K562 (cell line): ENCODE data around the gene MAL.

Experiments used
- BMI1 ChIP-seq: fragments of 150-350 bp; IDR thresholded peaks from 2 replicates; pipeline ENCODE4 v1.6.1; 2014; ENCODE audit warnings: low read length
- DIDO1 ChIP-seq: fragments of 450-650 bp; IDR thresholded peaks from 2 replicates; pipeline ENCODE4 v1.6.1; 2016; ENCODE audit warnings: low read depth, missing biosample characterization, missing genetic modification characterization
- HMG20A ChIP-seq: fragments of 450-650 bp; formaldehyde crosslinking; conservative IDR thresholded peaks from 2 replicates; pipeline ENCODE4 v1.4.0; 2020; ENCODE audit warnings: mild to moderate bottlenecking, mixed read lengths
- NBN ChIP-seq: fragments of 450-650 bp; IDR thresholded peaks from 2 replicates; pipeline ENCODE4 v1.6.1; 2016; ENCODE audit warnings: low read depth, mild to moderate bottlenecking
- RUNX1 ChIP-seq: sonication (generic); IDR thresholded peaks from 2 replicates; pipeline ENCODE4 v1.6.1; 2016; ENCODE audit warnings: antibody characterized with exemption, low read depth
- TF ChIP-seq, protein P1 (sequence below): fragments of 250-450 bp; sonication (Bioruptor Pico); IDR thresholded peaks from 2 replicates; pipeline ENCODE4 v1.8.0; 2021; ENCODE audit warnings: borderline replicate concordance, mild to moderate bottlenecking, moderate library complexity; ENCODE audit not compliant: poor library complexity, severe bottlenecking
- TF ChIP-seq, protein P2 (sequence below), 3 experiments: IDR thresholded peaks in 2 of 3; conservative IDR thresholded peaks in 1 of 3; 2 replicates each; pipeline ENCODE4 v1.5.1; 2011 to 2012; ENCODE audit warnings: low read length in 3 of 3, mild to moderate bottlenecking in 3 of 3, control low read depth in 2 of 3, improper control_type of control experiment in 1 of 3, inconsistent platforms in 1 of 3, low read depth in 1 of 3, mixed read lengths in 1 of 3, moderate library complexity in 1 of 3; ENCODE audit not compliant: insufficient read depth in 2 of 3
- TF ChIP-seq, protein P3 (sequence below): fragments of 450-650 bp; IDR thresholded peaks from 2 replicates; pipeline ENCODE4 v1.6.1; 2016; ENCODE audit warnings: low read depth
- TF ChIP-seq, protein P4 (sequence below): sonication (generic); formaldehyde crosslinking; IDR thresholded peaks from 2 replicates; pipeline ENCODE4 v1.8.0; 2022; ENCODE audit warnings: mild to moderate bottlenecking, missing genetic modification reagents
- TF ChIP-seq, protein P5 (sequence below), 2 experiments: fragments of 450-650 bp in 1 of 2; IDR thresholded peaks; 2 replicates each; pipeline ENCODE4 v1.6.1; 2011 to 2017; ENCODE audit warnings: low read depth in 2 of 2, antibody characterized with exemption in 1 of 2, borderline replicate concordance in 1 of 2, low read length in 1 of 2, mild to moderate bottlenecking in 1 of 2, mixed read lengths in 1 of 2; ENCODE audit not compliant: control insufficient read depth in 1 of 2

DNA sequence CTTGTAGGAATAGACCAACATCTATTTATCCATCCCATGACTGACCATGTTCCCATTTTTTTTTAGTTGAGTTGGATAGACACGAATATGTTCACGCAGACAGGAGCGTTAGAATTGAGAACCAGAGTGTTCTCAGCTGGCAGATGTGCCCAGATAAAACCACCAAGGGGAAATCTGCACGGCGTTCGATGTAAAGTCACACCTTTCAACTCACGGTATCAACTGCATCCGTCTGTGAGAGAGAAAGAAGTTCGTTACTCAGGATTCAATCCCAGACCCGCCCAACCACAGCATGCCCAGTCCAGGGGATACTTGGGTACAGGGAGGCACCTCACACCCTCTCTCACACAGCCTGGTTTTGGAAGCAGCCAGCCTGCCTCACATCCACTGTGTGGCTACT, 26.1 kb downstream of the MAL start:
- TF ChIP-seq NBN (no peak), HMG20A (CRISPR knock-in tag) (no peak), DIDO1 (tag) (no peak), BMI1 (no peak), RUNX1 (no peak)
- TF ChIP-seq, protein P1, sequence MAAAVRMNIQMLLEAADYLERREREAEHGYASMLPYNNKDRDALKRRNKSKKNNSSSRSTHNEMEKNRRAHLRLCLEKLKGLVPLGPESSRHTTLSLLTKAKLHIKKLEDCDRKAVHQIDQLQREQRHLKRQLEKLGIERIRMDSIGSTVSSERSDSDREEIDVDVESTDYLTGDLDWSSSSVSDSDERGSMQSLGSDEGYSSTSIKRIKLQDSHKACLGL (CRISPR knock-in tag) = no peak
- TF ChIP-seq, protein P2, sequence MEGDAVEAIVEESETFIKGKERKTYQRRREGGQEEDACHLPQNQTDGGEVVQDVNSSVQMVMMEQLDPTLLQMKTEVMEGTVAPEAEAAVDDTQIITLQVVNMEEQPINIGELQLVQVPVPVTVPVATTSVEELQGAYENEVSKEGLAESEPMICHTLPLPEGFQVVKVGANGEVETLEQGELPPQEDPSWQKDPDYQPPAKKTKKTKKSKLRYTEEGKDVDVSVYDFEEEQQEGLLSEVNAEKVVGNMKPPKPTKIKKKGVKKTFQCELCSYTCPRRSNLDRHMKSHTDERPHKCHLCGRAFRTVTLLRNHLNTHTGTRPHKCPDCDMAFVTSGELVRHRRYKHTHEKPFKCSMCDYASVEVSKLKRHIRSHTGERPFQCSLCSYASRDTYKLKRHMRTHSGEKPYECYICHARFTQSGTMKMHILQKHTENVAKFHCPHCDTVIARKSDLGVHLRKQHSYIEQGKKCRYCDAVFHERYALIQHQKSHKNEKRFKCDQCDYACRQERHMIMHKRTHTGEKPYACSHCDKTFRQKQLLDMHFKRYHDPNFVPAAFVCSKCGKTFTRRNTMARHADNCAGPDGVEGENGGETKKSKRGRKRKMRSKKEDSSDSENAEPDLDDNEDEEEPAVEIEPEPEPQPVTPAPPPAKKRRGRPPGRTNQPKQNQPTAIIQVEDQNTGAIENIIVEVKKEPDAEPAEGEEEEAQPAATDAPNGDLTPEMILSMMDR (IDR thresholded peaks at IDR 0.05 in 2 of 3, conservative IDR thresholded peaks at IDR 0.05 in 1 of 3; ENCODE audit: insufficient read depth in 2 of 3, low read depth in 1 of 3, low read length in 3 of 3) = no peak
- TF ChIP-seq, protein P3, sequence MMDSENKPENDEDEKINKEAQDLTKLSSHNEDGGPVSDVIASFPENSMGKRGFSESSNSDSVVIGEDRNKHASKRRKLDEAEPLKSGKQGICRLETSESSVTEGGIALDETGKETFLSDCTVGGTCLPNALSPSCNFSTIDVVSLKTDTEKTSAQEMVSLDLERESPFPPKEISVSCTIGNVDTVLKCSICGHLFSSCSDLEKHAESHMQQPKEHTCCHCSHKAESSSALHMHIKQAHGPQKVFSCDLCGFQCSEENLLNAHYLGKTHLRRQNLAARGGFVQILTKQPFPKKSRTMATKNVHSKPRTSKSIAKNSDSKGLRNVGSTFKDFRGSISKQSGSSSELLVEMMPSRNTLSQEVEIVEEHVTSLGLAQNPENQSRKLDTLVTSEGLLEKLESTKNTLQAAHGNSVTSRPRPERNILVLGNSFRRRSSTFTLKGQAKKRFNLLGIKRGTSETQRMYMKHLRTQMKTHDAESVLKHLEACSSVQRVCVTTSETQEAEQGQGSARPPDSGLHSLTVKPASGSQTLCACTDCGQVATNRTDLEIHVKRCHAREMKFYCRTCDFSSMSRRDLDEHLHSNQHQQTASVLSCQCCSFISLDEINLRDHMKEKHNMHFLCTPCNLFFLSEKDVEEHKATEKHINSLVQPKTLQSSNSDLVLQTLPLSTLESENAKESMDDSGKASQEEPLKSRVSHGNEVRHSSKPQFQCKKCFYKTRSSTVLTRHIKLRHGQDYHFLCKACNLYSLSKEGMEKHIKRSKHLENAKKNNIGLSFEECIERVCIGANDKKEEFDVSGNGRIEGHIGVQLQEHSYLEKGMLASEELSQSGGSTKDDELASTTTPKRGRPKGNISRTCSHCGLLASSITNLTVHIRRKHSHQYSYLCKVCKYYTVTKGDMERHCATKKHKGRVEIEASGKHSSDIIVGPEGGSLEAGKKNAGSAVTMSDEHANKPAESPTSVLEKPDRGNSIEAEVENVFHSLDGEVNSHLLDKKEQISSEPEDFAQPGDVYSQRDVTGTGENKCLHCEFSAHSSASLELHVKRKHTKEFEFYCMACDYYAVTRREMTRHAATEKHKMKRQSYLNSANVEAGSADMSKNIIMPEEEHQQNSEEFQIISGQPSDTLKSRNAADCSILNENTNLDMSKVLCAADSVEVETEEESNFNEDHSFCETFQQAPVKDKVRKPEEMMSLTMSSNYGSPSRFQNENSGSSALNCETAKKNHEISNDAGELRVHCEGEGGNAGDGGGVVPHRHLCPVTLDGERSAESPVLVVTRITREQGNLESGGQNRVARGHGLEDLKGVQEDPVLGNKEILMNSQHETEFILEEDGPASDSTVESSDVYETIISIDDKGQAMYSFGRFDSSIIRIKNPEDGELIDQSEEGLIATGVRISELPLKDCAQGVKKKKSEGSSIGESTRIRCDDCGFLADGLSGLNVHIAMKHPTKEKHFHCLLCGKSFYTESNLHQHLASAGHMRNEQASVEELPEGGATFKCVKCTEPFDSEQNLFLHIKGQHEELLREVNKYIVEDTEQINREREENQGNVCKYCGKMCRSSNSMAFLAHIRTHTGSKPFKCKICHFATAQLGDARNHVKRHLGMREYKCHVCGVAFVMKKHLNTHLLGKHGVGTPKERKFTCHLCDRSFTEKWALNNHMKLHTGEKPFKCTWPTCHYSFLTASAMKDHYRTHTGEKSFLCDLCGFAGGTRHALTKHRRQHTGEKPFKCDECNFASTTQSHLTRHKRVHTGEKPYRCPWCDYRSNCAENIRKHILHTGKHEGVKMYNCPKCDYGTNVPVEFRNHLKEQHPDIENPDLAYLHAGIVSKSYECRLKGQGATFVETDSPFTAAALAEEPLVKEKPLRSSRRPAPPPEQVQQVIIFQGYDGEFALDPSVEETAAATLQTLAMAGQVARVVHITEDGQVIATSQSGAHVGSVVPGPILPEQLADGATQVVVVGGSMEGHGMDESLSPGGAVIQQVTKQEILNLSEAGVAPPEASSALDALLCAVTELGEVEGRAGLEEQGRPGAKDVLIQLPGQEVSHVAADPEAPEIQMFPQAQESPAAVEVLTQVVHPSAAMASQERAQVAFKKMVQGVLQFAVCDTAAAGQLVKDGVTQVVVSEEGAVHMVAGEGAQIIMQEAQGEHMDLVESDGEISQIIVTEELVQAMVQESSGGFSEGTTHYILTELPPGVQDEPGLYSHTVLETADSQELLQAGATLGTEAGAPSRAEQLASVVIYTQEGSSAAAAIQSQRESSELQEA = no peak
- TF ChIP-seq, protein P4, sequence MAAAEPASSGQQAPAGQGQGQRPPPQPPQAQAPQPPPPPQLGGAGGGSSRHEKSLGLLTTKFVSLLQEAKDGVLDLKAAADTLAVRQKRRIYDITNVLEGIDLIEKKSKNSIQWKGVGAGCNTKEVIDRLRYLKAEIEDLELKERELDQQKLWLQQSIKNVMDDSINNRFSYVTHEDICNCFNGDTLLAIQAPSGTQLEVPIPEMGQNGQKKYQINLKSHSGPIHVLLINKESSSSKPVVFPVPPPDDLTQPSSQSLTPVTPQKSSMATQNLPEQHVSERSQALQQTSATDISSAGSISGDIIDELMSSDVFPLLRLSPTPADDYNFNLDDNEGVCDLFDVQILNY = no peak
- TF ChIP-seq, protein P5, sequence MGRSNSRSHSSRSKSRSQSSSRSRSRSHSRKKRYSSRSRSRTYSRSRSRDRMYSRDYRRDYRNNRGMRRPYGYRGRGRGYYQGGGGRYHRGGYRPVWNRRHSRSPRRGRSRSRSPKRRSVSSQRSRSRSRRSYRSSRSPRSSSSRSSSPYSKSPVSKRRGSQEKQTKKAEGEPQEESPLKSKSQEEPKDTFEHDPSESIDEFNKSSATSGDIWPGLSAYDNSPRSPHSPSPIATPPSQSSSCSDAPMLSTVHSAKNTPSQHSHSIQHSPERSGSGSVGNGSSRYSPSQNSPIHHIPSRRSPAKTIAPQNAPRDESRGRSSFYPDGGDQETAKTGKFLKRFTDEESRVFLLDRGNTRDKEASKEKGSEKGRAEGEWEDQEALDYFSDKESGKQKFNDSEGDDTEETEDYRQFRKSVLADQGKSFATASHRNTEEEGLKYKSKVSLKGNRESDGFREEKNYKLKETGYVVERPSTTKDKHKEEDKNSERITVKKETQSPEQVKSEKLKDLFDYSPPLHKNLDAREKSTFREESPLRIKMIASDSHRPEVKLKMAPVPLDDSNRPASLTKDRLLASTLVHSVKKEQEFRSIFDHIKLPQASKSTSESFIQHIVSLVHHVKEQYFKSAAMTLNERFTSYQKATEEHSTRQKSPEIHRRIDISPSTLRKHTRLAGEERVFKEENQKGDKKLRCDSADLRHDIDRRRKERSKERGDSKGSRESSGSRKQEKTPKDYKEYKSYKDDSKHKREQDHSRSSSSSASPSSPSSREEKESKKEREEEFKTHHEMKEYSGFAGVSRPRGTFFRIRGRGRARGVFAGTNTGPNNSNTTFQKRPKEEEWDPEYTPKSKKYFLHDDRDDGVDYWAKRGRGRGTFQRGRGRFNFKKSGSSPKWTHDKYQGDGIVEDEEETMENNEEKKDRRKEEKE (IDR thresholded peaks at IDR 0.05; ENCODE audit: borderline replicate concordance in 1 of 2, control insufficient read depth in 1 of 2, low read depth in 2 of 2, low read length in 1 of 2) = no peak
